Panc1 (cell line): ENCODE results near the gene NR3C1.

Experiments used
- CTCF ChIP-seq: fragments of 450-650 bp; IDR thresholded peaks from 2 replicates; pipeline ENCODE4 v1.5.1; 2017; ENCODE audit warnings: mild to moderate bottlenecking
- REST ChIP-seq, 2 experiments: IDR thresholded peaks; 2 replicates each; pipeline ENCODE4 v1.6.1; 2011 to 2012; ENCODE audit warnings: low read depth in 2 of 2, control low read depth in 1 of 2, low read length in 1 of 2, mild to moderate bottlenecking in 1 of 2, moderate library complexity in 1 of 2; ENCODE audit not compliant: insufficient read depth in 1 of 2

GRCh38 chr5:143398053-143398355 is 5.5 kb downstream of the NR3C1 start:
- TF ChIP-seq CTCF (no peak), REST (IDR thresholded peaks at IDR 0.05; ENCODE audit: insufficient read depth in 1 of 2, low read depth in 2 of 2, low read length in 1 of 2) (no peak)
